ENCODE results near the gene TOMM20.
"Not testable (repeated sequence)": the region's sequence is repeated elsewhere in the genome, so short reads cannot be mapped to it uniquely, and the experiment has no call there.

TOMM20 gene

DNA sequence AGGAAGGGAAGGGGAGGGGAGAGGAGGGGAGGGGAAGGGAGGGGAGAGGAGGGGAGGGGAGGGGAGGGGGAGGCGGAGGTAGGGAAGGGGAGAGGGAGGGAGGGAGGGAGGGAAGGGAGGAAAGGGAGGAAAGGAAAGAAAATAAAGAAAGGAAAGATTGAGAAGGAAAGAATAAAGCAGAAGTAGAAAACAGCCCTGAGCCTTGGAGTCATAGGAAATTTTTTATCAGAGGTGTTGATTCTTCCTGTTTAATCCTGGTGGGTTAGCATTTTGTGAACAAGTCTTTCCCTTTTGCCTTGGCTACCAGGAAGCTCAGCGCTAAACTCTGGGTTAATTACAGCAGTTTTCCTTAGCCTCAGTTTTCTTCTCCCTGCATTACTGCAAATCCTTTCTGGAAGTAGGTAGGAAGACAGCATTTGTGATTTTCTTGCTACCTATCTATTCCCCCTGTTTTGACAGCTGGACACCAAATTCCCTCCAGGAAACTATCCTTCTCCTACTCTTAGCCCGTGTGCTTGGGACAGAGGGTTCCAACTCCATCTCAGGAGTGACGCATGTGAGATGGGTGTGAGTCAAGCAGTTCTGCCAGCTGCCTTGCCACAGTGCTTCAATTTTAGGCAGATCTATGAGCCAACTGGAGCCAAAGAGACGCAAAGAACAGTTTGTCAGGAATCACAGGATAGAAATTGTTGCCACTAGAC lies 26.9 kb downstream of the TOMM20 start:
- DNase-seq (ENCODE audit: low spot score), result no peak

DNA sequence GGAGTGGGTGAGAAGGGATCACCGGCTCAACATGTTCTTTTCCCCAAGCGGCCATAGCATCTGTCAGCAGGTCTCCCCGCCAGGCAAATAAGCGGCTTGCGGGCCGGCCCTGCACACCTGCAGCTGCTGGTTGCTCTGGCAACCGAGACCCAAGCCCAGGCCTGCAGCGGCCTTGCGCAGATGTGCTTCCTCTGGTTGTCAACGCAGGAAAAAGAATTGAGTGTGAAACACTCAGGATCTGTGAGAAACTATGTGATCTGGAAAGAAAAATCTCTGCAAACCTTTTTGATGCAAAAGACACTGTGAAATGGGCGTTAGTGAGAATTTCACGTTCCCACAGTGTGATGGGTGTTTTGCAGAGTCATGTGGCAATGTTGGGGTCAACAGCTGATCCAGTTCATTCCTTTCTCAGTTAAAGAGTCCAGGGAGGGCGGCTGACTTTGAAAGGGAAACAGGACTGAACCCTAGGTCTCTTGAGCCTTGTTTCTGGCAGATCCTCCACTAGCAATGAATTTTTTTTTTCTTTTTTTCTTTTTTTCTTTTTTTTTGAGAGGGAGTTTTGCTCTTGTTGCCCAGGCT lies 28.4 kb downstream of the TOMM20 start:
- DNase-seq (ENCODE audit: low spot score), result no peak

DNA sequence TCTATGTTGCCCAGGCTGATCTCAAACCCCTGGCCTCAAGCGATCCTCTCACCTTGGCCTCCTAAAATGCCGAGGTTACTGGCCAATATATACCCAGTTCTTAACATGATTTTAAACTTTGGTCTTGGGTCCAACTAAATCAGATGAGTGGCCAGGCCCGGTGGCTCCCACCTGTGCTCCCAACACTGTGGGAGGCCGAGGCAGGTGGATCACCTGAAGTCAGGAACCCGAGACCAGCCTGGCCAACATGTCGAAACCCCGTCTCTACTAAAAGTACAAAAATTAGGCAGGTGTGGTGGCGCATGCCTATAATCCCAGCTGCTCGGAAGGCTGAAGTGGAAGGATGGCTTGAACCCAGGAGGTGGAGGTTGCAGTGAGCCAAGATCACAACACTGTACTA lies 29.6 kb downstream of the TOMM20 start:
- no peak for DNase-seq (ENCODE audit: low spot score)

DNA sequence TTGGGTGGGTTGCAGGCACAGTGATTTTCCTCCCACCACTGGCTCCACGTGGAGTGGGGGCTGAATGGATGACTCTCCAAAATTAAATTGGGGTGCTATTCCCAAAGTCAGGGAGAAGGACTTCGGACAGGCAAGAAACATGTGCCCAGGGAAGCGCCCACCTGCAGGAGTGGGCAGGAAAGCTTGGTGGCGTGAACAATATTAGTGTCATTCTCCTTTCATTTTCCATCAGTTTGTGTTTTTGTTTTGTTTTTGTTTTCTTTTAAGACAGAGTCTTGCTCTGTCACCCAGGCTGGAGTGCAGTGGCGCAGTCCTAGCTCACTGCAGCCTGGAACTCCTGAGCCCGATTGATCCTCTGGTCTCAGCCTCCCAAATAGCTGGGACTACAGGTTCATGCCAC lies 30.1 kb downstream of the TOMM20 start:
- DNase-seq (ENCODE audit: low spot score), result no peak

DNA sequence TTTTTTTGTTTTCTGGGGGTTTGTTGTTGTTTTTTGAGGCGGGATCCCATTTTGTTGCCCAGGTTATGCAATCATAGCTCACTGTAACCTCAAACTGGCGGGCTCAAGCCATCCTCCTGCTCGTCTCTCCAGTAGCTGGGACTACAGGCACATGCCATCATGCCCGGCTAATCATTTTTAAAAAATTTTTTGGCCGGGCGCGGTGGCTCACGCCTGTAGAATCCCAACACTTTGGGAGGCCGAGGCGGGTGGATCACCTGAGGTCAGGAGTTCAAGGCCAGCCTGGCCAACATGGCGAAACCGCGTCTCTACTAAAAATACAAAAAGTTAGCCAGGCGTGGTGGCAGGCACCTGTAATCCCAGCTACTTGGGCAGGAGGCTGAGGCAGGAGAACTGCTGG lies 31.1 kb downstream of the TOMM20 start:
- not testable (repeated sequence) for DNase-seq (ENCODE audit: low spot score)

DNA sequence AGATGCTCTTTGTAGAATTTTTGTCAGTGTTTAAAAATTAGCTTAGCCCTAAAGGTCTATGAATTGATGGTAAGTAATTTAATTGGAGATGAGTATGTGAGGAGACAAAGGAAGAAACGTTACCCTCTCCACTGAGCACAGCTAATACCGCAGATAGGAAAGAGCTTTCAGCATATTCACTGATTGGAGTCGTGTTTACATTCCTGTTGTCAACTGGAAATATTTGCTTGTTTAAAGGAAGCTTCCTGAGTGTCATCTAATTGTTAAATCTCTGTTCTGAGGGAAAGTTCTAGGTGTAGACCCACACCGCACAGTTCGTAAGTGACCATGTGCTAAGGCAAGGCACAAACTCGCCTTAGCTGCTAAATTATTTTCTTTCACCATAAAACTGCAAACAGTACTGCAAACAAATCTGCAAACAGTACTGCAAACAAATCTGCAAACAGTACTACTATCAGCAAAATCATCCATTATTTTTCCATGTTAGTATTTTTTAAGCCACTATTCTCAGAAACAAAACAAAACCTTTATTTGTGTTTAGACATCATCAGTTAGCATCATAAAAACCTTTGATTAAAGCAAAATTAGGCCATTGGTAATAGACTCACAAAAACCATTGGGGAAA lies 32.6 kb downstream of the TOMM20 start:
- DNase-seq (ENCODE audit: low spot score), result no peak

DNA sequence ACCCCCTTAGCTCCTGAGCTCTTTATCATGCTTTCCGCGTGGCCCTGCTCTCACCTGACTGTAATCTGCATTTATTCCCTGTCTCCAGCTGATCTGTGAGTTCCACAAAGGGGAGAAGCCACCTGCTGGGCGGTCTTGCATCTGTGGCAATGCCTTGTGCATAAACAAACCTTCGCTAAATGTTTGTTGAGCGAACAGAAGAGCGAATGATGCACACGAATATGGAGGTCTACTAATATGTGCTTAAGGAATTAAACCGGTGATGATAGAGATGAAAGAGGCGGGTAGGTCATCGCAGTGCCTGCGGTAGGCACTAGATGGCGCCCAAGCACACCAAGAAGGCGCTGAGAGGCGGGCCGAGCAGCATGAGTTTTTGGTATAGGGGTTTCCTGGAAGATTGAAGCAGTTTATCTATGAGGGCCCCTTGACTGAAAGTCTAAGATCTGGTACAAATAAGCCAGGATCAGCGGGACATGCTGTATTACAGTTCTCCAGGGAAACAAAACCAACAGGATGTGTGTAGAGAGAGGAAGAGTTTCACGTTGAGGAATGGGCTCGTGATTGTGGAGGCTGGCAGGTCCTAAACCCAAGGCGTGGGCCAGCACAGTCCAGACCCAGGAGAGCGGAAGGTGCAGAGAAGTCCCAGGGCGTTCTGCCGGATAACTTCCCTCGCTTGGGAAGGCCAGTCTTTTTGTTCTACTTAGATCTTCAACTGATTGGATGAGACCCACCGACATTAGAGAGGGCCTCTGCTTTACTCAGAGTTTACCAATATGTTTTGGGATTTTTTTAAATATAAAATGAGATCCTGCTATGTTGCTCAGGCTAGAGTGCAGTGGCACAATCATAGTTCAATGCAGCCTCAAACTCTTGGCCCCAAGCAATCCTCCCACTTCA lies 34.7 kb downstream of the TOMM20 start:
- DNase-seq (ENCODE audit: low spot score), result peak; percentile 64

DNA sequence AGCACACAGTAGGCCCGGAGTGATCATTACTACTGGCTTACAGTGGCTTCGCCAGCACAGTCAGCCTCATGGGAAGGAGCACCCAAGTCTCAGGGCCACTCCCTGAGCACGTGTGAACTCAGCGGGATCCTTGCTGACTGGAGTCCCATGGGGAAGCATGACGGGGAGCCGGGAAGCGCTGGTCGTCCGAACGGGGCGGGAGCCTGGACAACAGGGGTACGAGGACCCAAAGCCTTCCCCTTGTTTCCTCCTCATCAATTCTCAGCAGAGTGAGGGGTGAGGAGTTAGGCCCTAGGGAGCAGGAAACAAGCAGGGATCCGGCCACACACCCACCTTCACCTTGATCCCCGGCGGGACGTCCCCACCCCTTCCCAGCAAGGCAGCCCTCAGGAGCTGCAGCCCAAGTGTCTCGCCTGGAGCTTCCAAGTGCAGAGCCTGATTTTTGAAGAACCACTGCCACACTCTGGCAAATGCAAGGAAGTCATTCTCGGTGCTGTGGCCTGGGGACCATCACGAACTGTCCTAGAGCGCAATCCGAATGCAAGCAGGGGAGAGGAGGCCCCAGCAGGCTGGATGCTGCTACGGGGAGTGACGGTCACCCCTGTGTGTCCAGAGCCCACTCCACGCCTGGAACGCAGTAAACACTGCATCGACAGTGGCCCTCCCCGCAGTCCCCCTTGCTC lies 35.5 kb downstream of the TOMM20 start:
- DNase-seq (ENCODE audit: low spot score), result peak; percentile 73

DNA sequence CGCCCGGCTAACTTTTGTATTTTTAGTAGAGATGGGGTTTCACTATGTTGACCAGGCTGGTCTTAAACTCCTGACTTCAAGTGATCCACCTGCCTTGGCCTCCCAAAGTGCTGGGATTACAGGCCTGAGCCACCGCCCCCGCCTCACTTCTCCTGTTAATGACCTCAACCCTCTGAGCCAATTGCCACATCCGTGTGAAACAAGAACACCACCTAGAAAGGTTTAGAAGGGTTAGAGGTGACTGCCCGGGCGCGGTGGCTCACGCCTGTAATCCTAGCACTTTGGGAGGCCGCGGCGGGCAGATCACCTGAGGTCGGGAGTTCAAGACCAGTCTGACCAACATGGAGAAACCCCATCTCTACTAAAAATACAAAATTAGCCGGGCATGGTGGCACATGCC lies 36.2 kb downstream of the TOMM20 start:
- not testable (repeated sequence) for DNase-seq (ENCODE audit: low spot score)

DNA sequence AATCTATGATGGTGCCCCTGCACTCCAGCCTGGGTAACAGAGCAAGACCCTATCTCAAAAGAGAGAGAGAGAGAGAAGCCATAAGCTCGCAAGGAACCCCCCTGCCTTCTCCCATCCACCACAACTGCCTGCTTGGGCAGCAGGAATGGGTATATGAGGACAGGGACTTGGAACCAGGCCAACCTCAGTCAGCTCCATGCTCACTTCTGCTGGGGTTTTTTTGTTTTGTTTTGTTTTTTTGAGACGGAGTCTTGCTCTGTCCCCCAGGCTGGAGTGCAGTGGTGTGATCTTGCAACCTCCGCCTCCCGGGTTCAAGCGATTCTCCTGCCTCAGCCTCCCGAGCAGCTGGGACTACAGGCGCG lies 36.6 kb downstream of the TOMM20 start:
- DNase-seq (ENCODE audit: low spot score), result not testable (repeated sequence)

DNA sequence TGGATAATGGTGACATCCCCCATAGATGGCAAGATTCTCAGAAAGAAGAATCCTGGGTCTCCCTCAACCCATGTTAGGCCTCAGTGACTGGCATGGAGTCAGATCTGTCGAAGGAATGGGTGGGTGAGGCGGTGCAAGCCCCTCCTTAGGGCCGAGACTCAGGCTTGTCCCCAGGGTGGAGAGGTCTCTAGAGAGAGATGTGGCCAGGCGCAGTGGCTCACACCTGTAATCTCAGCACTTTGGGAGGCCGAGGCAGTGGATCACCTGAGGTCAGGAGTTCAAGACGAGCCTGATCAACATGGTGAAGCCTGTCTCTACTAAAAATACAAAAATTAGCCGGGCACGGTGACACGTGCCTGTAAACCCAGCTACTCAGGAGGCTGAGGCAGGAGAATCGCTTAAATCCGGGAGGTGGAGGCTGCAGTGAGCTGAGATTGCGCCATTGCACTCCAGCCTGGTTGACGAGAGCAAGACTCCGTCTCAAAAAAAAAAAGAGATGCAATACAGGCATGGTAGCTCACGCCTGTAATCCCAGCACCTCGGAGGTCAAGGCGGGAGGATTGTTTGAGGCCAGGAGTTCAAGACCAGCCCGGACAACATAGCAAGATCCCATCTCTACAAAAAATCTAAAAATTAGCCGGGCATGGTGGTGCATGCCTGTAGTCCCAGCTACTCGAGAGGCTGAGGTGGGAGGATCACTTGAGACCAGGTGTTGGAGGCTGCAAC lies 37.2 kb downstream of the TOMM20 start:
- DNase-seq (ENCODE audit: low spot score), result not testable (repeated sequence)

DNA sequence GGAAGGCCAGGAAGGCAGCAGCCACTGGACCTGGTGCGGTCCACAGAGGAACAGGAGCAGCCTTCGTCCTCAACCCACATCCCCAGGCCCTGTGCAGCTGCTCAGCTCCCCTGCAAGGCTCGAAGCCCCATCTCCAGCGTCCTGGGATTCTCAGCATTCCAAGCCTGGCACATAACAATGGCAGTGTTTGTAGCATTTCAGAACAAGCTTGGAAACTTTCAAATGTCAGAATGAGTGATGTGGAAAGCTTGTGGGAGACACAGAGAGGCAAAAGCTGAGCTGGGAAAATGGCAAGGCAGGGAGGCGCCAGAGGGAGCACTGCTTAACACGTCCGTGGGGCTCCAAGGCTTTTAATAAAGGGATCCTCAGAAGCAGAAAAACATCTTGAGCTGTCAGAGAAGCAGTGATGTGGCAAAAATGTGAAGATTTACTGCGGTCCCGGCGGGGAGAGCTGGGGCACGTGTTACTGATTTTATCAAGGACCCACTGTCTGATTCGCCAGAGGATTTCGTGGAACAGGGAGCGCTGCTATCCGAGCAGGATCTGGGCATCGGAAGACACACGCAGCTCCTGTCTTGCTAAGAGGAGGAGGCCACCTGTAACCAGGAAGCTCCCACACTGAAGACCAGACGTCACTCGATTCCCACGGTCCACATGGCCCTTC lies 38.1 kb downstream of the TOMM20 start:
- DNase-seq (ENCODE audit: low spot score), result peak; percentile 41

DNA sequence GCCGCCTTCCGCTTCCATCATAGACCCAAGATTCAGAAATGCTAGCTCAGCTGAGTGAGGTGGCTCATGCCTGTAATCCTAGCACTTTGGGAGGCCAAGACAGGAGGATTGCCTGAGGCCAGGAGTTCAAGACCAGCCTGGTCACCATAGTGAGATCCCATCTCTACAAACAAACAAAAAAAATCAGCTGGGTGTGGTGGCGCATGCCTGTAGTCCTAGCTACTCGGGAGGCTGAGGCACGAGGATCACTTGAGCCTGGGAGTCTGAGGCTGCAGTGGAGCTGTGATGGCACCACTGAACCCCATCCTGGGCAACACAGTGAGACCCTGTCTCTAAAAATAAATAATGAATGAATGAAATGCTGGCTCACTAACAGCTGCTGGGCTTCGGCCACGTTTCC lies 39.7 kb downstream of the TOMM20 start:
- no peak for DNase-seq (ENCODE audit: low spot score)

DNA sequence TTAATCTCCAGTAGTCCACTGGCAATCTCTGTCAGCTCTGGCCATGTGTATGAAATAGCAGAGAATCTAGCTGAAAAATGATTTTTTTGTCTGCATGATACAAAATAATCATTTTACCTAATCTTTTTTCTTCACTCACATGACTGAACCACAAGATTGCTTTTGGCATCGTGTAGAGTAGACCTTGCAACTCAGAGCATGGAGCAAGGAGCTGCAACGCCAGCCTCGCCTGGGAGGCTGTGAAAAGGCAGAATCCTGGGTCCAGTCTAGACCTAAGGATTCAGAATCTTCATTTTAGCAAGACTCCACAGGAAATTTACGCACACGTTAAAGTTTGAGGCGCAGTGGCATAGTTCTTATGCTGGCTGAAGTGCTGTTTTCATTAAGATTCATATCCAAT lies 40.2 kb downstream of the TOMM20 start:
- DNase-seq (ENCODE audit: low spot score), result no peak

DNA sequence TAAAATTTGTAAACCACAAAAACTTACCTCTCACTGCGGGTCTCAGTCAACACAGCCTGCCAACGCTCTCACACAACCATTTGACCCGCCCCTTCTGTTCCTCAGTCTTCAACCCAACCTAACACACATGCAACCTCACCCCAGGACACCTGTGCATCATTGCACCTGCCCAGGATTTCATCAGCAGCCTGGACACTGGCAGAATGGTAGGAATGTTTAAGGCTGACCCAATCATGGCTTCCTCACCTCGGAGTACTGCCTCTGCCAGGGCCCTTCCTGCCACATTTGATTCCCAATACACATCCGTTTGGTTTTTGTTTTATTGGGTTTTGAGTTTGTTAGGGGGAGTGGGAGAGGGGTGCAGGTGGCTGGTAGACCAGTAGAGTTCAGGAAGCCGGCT lies 40.7 kb downstream of the TOMM20 start:
- no peak for DNase-seq (ENCODE audit: low spot score)

DNA sequence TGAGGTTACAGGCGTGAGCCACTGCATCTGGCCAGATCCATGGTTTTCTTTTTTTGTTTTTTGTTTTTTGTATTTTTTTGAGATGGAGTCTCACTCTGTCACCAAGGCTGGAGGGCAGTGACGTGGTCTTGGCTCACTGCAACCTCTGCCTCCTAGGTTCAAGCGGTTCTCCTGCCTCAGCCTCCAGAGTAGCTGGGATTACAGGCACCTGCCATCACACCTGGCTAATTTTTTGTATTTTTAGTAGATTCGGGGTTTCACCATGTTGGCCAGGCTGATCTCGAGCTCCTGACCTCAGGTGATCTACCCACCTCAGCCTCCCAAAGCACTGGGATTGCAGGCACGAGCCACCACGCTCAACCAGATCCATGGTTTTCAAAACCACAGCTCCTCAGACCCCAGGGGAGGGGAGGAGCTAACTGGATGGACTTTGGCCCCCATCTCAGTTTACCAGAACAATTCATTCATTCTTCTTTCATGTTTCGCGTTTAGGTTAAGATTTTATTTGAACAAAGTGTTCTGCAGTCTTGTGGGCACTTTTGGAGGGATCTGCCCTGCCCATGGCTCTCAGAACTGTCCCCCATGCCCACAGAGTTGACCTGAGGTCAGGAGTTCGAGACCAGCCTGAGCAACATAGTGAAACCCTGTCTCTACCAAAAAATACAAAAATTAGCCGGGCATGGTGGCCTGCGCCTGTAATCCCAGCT lies 43.1 kb downstream of the TOMM20 start:
- DNase-seq (ENCODE audit: low spot score), result not testable (repeated sequence)

DNA sequence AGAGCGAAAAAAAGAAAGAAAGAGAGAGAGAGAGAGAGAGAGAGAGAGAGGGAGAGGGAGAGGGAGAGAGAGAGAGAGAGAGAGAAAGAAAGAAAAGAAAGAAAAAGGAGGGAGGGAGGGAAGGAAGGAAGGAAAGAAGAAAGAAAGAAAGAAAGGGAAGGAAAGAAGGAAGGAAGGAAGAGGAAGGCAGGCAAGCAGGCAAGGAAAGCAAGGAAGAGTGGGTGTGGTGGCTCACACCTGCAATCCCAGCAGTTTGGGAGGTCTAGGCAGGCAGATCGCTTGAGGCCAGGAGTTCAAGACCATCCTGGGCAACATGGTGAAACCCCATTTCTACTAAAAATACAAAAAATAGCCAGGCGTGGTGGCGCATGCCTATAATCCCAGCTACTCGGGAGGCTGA lies 47.8 kb downstream of the TOMM20 start:
- DNase-seq (ENCODE audit: low spot score), result not testable (repeated sequence)

DNA sequence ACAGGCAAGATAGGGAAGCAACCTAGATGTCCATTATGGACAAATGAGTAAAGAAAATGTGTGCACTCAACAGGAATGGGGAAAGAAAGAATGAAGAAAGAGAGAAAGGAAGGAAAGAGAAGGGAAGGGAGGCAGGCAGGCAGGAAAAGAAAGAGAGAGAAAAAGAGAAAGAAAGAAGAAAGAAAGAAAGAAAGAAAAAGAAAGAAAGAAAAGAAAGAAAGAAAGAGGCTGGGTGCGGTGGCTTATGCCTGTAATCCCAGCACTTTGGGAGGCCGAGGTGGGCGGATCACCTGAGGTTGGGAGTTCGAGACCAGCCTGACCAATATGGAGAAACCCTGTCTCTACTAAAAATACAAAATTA lies 48.4 kb downstream of the TOMM20 start:
- not testable (repeated sequence) for DNase-seq (ENCODE audit: low spot score)

DNA sequence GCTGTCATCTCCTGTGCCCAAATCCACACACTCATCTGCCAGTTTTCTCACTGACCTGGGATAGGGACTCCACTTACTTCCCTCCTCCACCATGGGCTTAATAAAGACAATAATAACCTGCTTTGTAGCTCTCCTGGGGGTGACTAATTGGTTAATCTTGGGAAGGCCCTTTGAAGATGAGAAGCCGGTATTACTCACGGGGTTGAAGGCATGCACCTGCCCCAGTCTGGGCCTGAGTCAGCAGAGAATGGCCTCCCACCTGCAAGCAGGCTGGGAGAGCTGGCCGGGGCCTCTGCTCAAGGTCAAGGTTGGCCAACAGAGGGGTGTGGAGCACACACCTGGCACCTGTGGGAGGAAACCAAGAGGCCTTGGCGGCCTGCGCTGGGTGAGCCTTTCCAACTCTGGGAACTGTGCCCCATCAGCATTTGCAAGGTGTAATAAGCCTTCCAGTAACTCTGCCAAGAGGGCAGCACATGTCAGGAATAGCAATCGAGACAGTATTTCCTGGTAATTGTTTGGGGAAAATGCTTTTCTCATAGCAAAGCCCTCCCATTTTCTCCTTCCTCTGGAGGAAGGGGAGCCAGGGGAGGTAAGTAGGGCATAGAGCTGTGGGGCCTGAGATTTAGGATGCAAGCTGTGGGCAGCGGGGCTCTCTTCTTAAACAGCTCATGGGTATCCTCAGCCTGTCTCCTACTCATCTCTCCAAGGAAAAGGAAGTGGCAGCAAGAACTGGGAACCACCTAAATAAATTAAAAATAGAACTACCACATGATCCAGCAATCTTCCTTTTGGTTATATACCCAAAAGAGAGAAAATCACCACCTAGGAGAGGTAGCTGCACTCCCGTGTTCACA lies 49.0 kb downstream of the TOMM20 start:
- no peak for DNase-seq (ENCODE audit: low spot score)

Data from pons (tissue), 1 donor.